Trophoblast cell (in vitro differentiated cells and primary cell): ENCODE data around the gene ME2.
A peak's percentile ranks its signal among the peaks of the same experiment; 100 is the strongest.
"Not testable (repeated sequence)": the region's sequence is repeated elsewhere in the genome, so short reads cannot be mapped to it uniquely, and the experiment has no call there.

Experiments used
- DNase-seq, 2 donors: peaks; one replicate each; pipeline ENCODE4 v3.0.0-alpha.2; 2016
- H2AFZ ChIP-seq: 2 replicates; pipeline ENCODE4 v1.6.1; 2013; ENCODE audit warnings: low read length, moderate library complexity, mild to moderate bottlenecking; ENCODE audit not compliant: insufficient read depth, poor library complexity
- H2AK5ac ChIP-seq: 2 replicates; pipeline ENCODE4 v1.6.1; 2013; ENCODE audit warnings: mild to moderate bottlenecking, low read length
- H2BK120ac ChIP-seq: 2 replicates; pipeline ENCODE4 v1.6.1; 2013; ENCODE audit warnings: low read length, mild to moderate bottlenecking, moderate library complexity; ENCODE audit not compliant: insufficient read depth, poor library complexity
- H2BK12ac ChIP-seq: 2 replicates; pipeline ENCODE4 v1.6.1; 2013; ENCODE audit warnings: mild to moderate bottlenecking, low read length, moderate library complexity
- H2BK5ac ChIP-seq: 2 replicates; pipeline ENCODE4 v1.6.1; 2013; ENCODE audit warnings: low read length, low read depth, moderate library complexity, mild to moderate bottlenecking; ENCODE audit not compliant: poor library complexity
- H3K14ac ChIP-seq: 2 replicates; pipeline ENCODE4 v1.6.1; 2013; ENCODE audit warnings: mild to moderate bottlenecking, low read length
- H3K18ac ChIP-seq: 2 replicates; pipeline ENCODE4 v1.6.1; 2013; ENCODE audit warnings: mild to moderate bottlenecking, low read length
- H3K23ac ChIP-seq: 2 replicates; pipeline ENCODE4 v1.6.1; 2013; ENCODE audit warnings: low read length
- H3K27ac ChIP-seq: 2 replicates; pipeline ENCODE4 v1.5.1; 2013; ENCODE audit warnings: low read depth, mild to moderate bottlenecking, inconsistent platforms, low read length, moderate library complexity
- H3K27me3 ChIP-seq: 2 replicates; pipeline ENCODE4 v1.6.1; 2013; ENCODE audit warnings: inconsistent platforms, mild to moderate bottlenecking, low read length, moderate library complexity; ENCODE audit not compliant: insufficient read depth
- H3K36me3 ChIP-seq, 2 experiments: 1 replicate in 1 of 2; 2 replicates in 1 of 2; pipeline ENCODE4 v1.6.1; 2013; ENCODE audit warnings: low read length in 2 of 2, mild to moderate bottlenecking in 2 of 2, moderate library complexity in 1 of 2; ENCODE audit not compliant: insufficient read depth in 2 of 2, control insufficient read depth in 1 of 2
- H3K4ac ChIP-seq: 2 replicates; pipeline ENCODE4 v1.6.1; 2013; ENCODE audit warnings: low read depth, mild to moderate bottlenecking, low read length, moderate library complexity
- H3K4me1 ChIP-seq, 2 experiments: 1 replicate in 1 of 2; 2 replicates in 1 of 2; pipeline ENCODE4 v1.6.1; 2013; ENCODE audit warnings: low read length in 2 of 2, mild to moderate bottlenecking in 2 of 2, moderate library complexity in 1 of 2; ENCODE audit not compliant: insufficient read depth in 2 of 2, control insufficient read depth in 1 of 2
- H3K4me2 ChIP-seq: 2 replicates; pipeline ENCODE4 v1.6.1; 2013; ENCODE audit warnings: inconsistent platforms, mild to moderate bottlenecking, low read length, moderate library complexity
- H3K4me3 ChIP-seq: 2 replicates; pipeline ENCODE4 v1.5.1; 2013; ENCODE audit warnings: mild to moderate bottlenecking, low read depth, low read length, inconsistent platforms
- H3K79me1 ChIP-seq: one replicate; pipeline ENCODE4 v1.6.1; 2013; ENCODE audit warnings: low read length
- H3K79me2 ChIP-seq: 2 replicates; pipeline ENCODE4 v1.6.1; 2013; ENCODE audit warnings: low read length, mild to moderate bottlenecking; ENCODE audit not compliant: control insufficient read depth, insufficient read depth, poor library complexity
- H3K9ac ChIP-seq: 2 replicates; pipeline ENCODE4 v1.6.1; 2013; ENCODE audit warnings: mild to moderate bottlenecking, low read length
- H3K9me3 ChIP-seq: 2 replicates; pipeline ENCODE4 v1.6.1; 2013; ENCODE audit warnings: low read depth, mild to moderate bottlenecking, control low read depth, inconsistent platforms, low read length; ENCODE audit not compliant: insufficient read depth
- H4K12ac ChIP-seq: 2 replicates; pipeline ENCODE4 v1.6.1; 2013; ENCODE audit warnings: low read depth, mild to moderate bottlenecking, low read length, moderate library complexity
- H4K8ac ChIP-seq: 2 replicates; pipeline ENCODE4 v1.6.1; 2013; ENCODE audit warnings: low read depth, mild to moderate bottlenecking, low read length, moderate library complexity
- H4K91ac ChIP-seq: one replicate; pipeline ENCODE4 v1.6.1; 2013; ENCODE audit warnings: low read depth, mild to moderate bottlenecking, low read length, moderate library complexity
- WGBS: extraction: QIAGEN DNeasy Blood & Tissue Kit; methylation state at CpG from one replicate; pipeline ENCODE4 v1.1.7; 2013; ENCODE audit warnings: missing lambda C conversion rate; ENCODE audit not compliant: insufficient read length, insufficient coverage; ENCODE audit errors: extremely low coverage; 5-methylcytosine and 5-hydroxymethylcytosine counted together

Gene ME2

DNA sequence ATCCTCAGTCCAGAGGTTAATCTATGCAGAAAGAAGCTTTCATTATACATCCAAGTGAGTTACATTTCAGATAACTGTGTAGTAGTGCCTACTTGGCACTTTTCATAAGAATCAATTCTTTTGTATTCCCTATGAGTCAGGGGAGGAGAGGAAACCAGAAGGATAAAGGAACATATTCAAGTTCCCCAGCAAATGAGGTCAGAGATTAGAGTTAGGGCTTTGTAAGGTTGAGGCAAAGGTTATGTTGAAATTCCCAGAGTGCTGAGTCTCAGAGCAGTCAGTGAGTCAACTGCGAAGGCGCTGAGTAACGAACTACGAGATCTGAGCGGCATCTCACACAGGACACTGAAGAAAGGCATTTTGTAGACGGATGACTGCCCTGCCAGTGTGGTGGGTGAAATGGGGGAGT, 25.1 kb upstream of the ME2 start:
- Histone ChIP-seq H3K9ac (no peak overlapping the region), H4K8ac (no peak overlapping the region), H3K9me3 (no peaks in the 10 kb centered on the region), H2BK120ac (no peak overlapping the region), H4K12ac (no peak overlapping the region), H3K79me1 (no peaks in the 10 kb centered on the region), H3K4me3 (no peak overlapping the region), H2AFZ (no peak overlapping the region), H3K4me2 (no peak overlapping the region), H2BK12ac (no peak overlapping the region), H3K4me1 (peaks cover 0 to 2% of the 10 kb centered on the region in 2 experiments), H3K79me2 (no peaks in the 10 kb centered on the region), H2AK5ac (no peak overlapping the region), H4K91ac (no peak overlapping the region), H3K23ac (no peak overlapping the region), H3K36me3 (no peaks in the 10 kb centered on the region), H3K27ac (no peak overlapping the region), H3K27me3 (no peaks in the 10 kb centered on the region), H3K4ac (no peak overlapping the region), H3K14ac (no peak overlapping the region), H3K18ac (no peak overlapping the region), H2BK5ac (no peak overlapping the region)
- DNase-seq, result peak; percentile 79 to 86
- no CpG with 5 or more reads among the region's 6 CpGs for WGBS

DNA sequence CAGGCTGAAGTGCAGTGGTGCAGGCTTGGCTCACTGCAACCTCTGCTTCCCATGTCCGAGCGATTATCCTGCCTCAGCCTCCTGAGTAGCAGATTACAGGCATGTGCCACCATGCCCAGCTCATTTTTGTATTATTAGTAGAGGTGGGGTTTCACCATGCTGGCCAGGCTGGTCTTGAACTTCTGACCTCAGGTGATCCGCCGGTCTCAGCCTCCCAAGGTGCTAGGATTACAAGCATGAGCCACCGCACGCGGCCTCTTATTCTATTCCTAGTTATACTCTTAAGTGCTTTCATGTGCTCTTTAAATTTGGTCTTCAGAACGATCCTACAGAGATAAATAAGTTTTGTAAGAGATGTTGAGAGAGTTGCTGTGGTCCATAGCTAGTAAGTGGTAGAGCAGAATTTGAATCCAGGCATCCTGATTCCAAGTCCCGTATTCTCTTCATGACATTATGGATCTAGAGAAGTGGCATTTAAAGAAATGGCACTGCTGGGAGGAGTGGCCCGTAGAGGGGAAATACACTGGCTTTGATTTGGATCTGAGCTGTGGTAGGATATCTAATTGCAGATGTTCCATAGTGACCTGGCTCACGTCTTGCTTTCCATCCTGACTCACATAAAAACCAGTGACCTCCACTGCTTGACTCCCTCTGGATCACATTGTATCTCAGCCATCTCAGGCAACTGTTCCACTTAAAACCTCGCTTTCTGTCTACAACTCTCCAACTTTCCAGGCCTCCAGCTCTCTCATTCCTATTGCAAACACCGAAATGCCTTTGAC, 22.8 kb upstream of the ME2 start:
- no peaks in the 10 kb centered on the region for H3K79me1 ChIP-seq
- no CpG with 5 or more reads among the region's 13 CpGs for WGBS

DNA sequence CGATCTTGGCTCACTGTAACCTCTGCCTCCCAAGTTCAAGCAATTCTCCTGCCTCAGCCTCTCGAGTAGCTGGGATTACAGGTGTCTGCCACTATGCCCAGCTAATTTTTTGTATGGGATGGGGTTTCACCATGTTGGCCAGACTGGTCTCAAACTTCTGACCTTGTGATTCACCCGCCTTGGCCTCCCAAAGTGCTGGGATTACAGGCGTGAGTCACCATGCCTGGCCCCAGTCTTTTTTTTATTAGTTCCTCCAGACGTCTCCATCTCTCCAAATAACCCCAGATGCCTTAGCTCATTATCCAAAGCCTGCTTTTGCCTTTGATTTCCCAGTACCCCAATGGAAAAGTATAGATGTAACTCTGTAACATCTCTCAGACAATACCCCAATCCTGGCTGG, 21.8 kb upstream of the ME2 start:
- H4K12ac ChIP-seq, H3K27me3 ChIP-seq, H3K9me3 ChIP-seq, H2AFZ ChIP-seq, H3K27ac ChIP-seq, H3K18ac ChIP-seq, H3K79me1 ChIP-seq, H3K4me2 ChIP-seq, H3K4ac ChIP-seq, H3K79me2 ChIP-seq, H3K4me3 ChIP-seq, H4K8ac ChIP-seq, H2BK120ac ChIP-seq, H2BK12ac ChIP-seq, DNase-seq, H4K91ac ChIP-seq, H2AK5ac ChIP-seq, H3K4me1 ChIP-seq, H3K14ac ChIP-seq, H3K36me3 ChIP-seq, H2BK5ac ChIP-seq, H3K23ac ChIP-seq, H3K9ac ChIP-seq: not testable (repeated sequence)
- no CpG with 5 or more reads among the region's 5 CpGs for WGBS

More for the DNA sequence above, 22.8 kb upstream of the ME2 start:
- Histone ChIP-seq H3K4me2 (no peak overlapping the region), H2BK5ac (no peak overlapping the region), H4K12ac (no peak overlapping the region), H3K9me3 (no peaks in the 10 kb centered on the region), H2AK5ac (no peak overlapping the region), H3K27me3 (no peaks in the 10 kb centered on the region), H3K9ac (no peak overlapping the region), H4K8ac (no peak overlapping the region), H3K4me1 (peaks cover 0 to 2% of the 10 kb centered on the region in 2 experiments), H3K4me3 (no peak overlapping the region), H4K91ac (no peak overlapping the region), H3K79me2 (no peaks in the 10 kb centered on the region), H2AFZ (no peak overlapping the region), H3K23ac (no peak overlapping the region), H3K4ac (no peak overlapping the region), H3K36me3 (no peaks in the 10 kb centered on the region), H3K14ac (no peak overlapping the region), H3K27ac (no peak overlapping the region), H2BK120ac (no peak overlapping the region), H2BK12ac (no peak overlapping the region), H3K18ac (no peak overlapping the region)
- DNase-seq, result no peak

DNA sequence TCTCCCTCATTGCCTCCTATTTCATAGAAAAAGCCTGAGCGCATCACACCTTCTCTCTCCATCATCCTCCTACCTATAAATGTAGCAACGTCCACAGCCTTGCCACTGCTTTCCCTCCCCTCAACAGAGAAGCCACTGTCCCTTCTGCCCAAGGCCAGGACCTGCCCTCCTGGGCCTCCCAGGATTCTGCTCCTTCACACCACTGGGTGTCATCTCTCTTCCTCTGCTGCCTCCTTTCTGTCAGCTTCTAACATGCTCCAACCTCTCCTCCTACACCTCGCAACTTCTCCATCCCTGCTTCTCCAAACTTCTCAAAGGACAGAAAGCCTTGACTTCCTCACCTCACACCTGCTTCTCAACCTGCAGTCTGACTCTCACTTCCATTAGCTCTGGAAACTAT, 21.2 kb upstream of the ME2 start:
- H3K4ac ChIP-seq, result no peak overlapping the region
- no peaks in the 10 kb centered on the region for H3K79me2 ChIP-seq
- H3K18ac ChIP-seq, result no peak overlapping the region
- H2BK120ac ChIP-seq, result no peak overlapping the region
- H2BK5ac ChIP-seq, result no peak overlapping the region
- no CpG with 5 or more reads among the region's 3 CpGs for WGBS
- no peak overlapping the region for H3K4me2 ChIP-seq
- H3K4me3 ChIP-seq, result no peak overlapping the region
- no peak overlapping the region for H2BK12ac ChIP-seq
- H3K23ac ChIP-seq, result no peak overlapping the region
- H4K91ac ChIP-seq, result no peak overlapping the region
- H4K12ac ChIP-seq, result no peak overlapping the region
- H3K27ac ChIP-seq, result no peak overlapping the region
- H3K4me1 ChIP-seq, result peaks cover 0 to 2% of the 10 kb centered on the region in 2 experiments
- H4K8ac ChIP-seq, result no peak overlapping the region
- no peak overlapping the region for H3K14ac ChIP-seq
- H3K79me1 ChIP-seq, result no peaks in the 10 kb centered on the region
- no peak overlapping the region for H3K9ac ChIP-seq
- no peaks in the 10 kb centered on the region for H3K36me3 ChIP-seq
- H2AK5ac ChIP-seq, result no peak overlapping the region
- H3K27me3 ChIP-seq, result no peaks in the 10 kb centered on the region
- no peak overlapping the region for H2AFZ ChIP-seq
- no peak for DNase-seq
- H3K9me3 ChIP-seq, result no peaks in the 10 kb centered on the region
